Endothelial cell of umbilical vein (primary cell): ENCODE measurements around the gene IPO13. TPM values are rescaled to one million over a fixed set of nuclear protein-coding genes. Genes with fewer than 3 reads are reported as not detected.

Experiments used
- BruUV-seq: library from RNA; stranded (reverse); fragments of 400-500 nt; replicated peaks from 2 replicates; lab custom pipeline; 2021; lab: Mats Ljungman, UMichigan
- CTCF ChIA-PET: fragments of 300-600, 350-600 bp; sonication (Branson Sonifier 250); formaldehyde crosslinking; loops from one replicate; lab custom pipeline; 2021; ENCODE audit warnings: antibody characterized with exemption, inconsistent platforms; lab: Charles Lee
- POLR2A ChIA-PET: fragments of 300-600, 350-600 bp; sonication (Branson Sonifier 250); formaldehyde crosslinking; loops from one replicate; lab custom pipeline; 2021; ENCODE audit warnings: antibody characterized with exemption, inconsistent platforms; lab: Charles Lee
- DNase-seq: peaks from one replicate; pipeline ENCODE4 v3.0.0-alpha.2; 2011; ENCODE audit warnings: low read depth, low spot score
- FAIRE-seq: peaks from 2 replicates; lab custom pipeline; 2011; peaks lifted over from hg19 to GRCh38; lab: Jason Lieb, UNC
- H2AFZ ChIP-seq: 2 replicates; pipeline ENCODE4 v1.6.0; 2012; ENCODE audit warnings: low read depth, low read length, control low read depth, inconsistent platforms
- H3K27ac ChIP-seq: 2 replicates; pipeline ENCODE4 v1.5.1; 2011; ENCODE audit warnings: low read depth, mild to moderate bottlenecking, control low read depth, low read length, moderate library complexity; ENCODE audit not compliant: insufficient read depth
- H3K27me3 ChIP-seq, 2 experiments: 2 replicates each; pipeline versions ENCODE4 v1.6.0 to v1.6.1; 2011; ENCODE audit warnings: low read length in 2 of 2, mixed read lengths in 1 of 2; ENCODE audit not compliant: control insufficient read depth in 2 of 2, insufficient read depth in 2 of 2
- H3K36me3 ChIP-seq, 2 experiments: 2 replicates in 1 of 2; 3 replicates in 1 of 2; pipeline ENCODE4 v1.5.1; 2011; ENCODE audit warnings: low read length in 2 of 2, mild to moderate bottlenecking in 1 of 2, moderate library complexity in 1 of 2; ENCODE audit not compliant: control insufficient read depth in 2 of 2, insufficient read depth in 2 of 2; ENCODE audit errors: extremely low read depth in 1 of 2
- H3K4me1 ChIP-seq: 3 replicates; pipeline ENCODE4 v1.5.1; 2011; ENCODE audit warnings: mild to moderate bottlenecking, low read length; ENCODE audit not compliant: control insufficient read depth, insufficient read depth; ENCODE audit errors: extremely low read depth
- H3K4me2 ChIP-seq: 2 replicates; pipeline ENCODE4 v1.6.1; 2011; ENCODE audit warnings: low read length, control low read depth, mixed read lengths; ENCODE audit not compliant: insufficient read depth
- H3K4me3 ChIP-seq, 3 experiments: fragments of 200-600 bp in 1 of 3; sonication (generic), shearing (Covaris generic) in 1 of 3; replicated peaks in 1 of 3; 2 replicates each; pipeline ENCODE4 v1.5.1; 2011 to 2016; ENCODE audit warnings: control low read depth in 3 of 3, low read length in 3 of 3, mild to moderate bottlenecking in 2 of 3, inconsistent platforms in 1 of 3, low read depth in 1 of 3, moderate library complexity in 1 of 3; ENCODE audit not compliant: insufficient read depth in 1 of 3
- H3K79me2 ChIP-seq: 2 replicates; pipeline ENCODE4 v1.6.0; 2012; ENCODE audit warnings: low read length, inconsistent platforms; ENCODE audit not compliant: control insufficient read depth, insufficient read depth
- H3K9ac ChIP-seq: replicated peaks from 2 replicates; pipeline ENCODE3; 2011; ENCODE audit warnings: low read length, control low read depth; ENCODE audit not compliant: insufficient read depth; ENCODE audit errors: extremely low read depth
- H3K9me1 ChIP-seq: replicated peaks from 3 replicates; pipeline ENCODE4 v1.6.0; 2011; ENCODE audit warnings: mild to moderate bottlenecking, low read length; ENCODE audit not compliant: control insufficient read depth, insufficient read depth; ENCODE audit errors: extremely low read depth
- H3K9me3 ChIP-seq: replicated peaks from 2 replicates; pipeline ENCODE4 v1.5.1; 2012; ENCODE audit warnings: low read length, inconsistent platforms; ENCODE audit not compliant: control insufficient read depth, insufficient read depth
- H4K20me1 ChIP-seq: replicated peaks from 2 replicates; pipeline ENCODE3; 2011; ENCODE audit warnings: mild to moderate bottlenecking, low read length; ENCODE audit not compliant: control insufficient read depth, insufficient read depth; ENCODE audit errors: extremely low read depth
- EZH2 ChIP-seq: IDR thresholded peaks from 2 replicates; pipeline ENCODE4 v1.6.1; 2012; ENCODE audit warnings: borderline replicate concordance, low read depth, mild to moderate bottlenecking, moderate library complexity, low read length, inconsistent platforms; ENCODE audit not compliant: severe bottlenecking
- FOS ChIP-seq: IDR thresholded peaks from 2 replicates; pipeline ENCODE4 v1.6.1; 2011; ENCODE audit warnings: mild to moderate bottlenecking, low read length, moderate library complexity, borderline replicate concordance; ENCODE audit not compliant: insufficient read depth
- GATA2 ChIP-seq: IDR thresholded peaks from 2 replicates; pipeline ENCODE4 v1.7.0; 2011; ENCODE audit warnings: low read depth, mild to moderate bottlenecking, moderate library complexity, mixed read lengths, low read length; ENCODE audit not compliant: insufficient read length, insufficient read depth
- JUN ChIP-seq: IDR thresholded peaks from 2 replicates; pipeline ENCODE4 v1.6.1; 2011; ENCODE audit warnings: borderline replicate concordance, low read depth; ENCODE audit not compliant: insufficient read length, insufficient read depth
- MYC ChIP-seq: IDR thresholded peaks from one replicate; pipeline ENCODE4 v1.6.1; 2011; ENCODE audit warnings: mild to moderate bottlenecking, low read depth, low read length
- POLR2A ChIP-seq: IDR thresholded peaks from 2 replicates; pipeline ENCODE4 v1.6.1; 2012; ENCODE audit warnings: low read depth, mild to moderate bottlenecking, control low read depth, low read length
- POLR2AphosphoS5 ChIP-seq: IDR thresholded peaks from 2 replicates; pipeline ENCODE4 v1.6.1; 2012; ENCODE audit warnings: low read depth, mild to moderate bottlenecking, control low read depth, low read length, moderate library complexity; ENCODE audit not compliant: insufficient read depth
- dilution Hi-C: fragments of 300-500 bp; cut with MboI; formaldehyde crosslinking; loops from one replicate; pipeline ENCODE4 v1.15.0; 2019; ENCODE audit warnings: low sequenced_read_pairs; ENCODE audit not compliant: extremely low pct_ligation_motif_present
- intact Hi-C: fragments of 100-400 bp; cut with micrococcal nuclease; formaldehyde crosslinking; loops from one replicate; pipeline ENCODE4 v1.10.0; 2022
- polyA plus RNA-seq, 4 experiments: library from polyadenylated mRNA; depleted of rRNA in 3 of 4; stranded (reverse) in 3 of 4; unstranded in 1 of 4; fragments of >200 nt; gene quantifications; 2 replicates each; pipeline versions ENCODE4 v1.2.1 to v1.2.3, GENCODE V29; 2011 to 2012; ENCODE audit warnings: missing spikeins in 1 of 4
- total RNA-seq: library from RNA; stranded (reverse); gene quantifications from 2 replicates; pipeline ENCODE4 v1.2.3, GENCODE V29; 2021
- TF ChIP-seq, protein P1 (sequence below), 2 donors: IDR thresholded peaks; 1 replicate in 1 of 2; 2 replicates in 1 of 2; pipeline ENCODE4 v1.5.1; 2011; ENCODE audit warnings: low read length in 2 of 2, mild to moderate bottlenecking in 2 of 2, moderate library complexity in 2 of 2, control low read depth in 1 of 2, inconsistent platforms in 1 of 2, low read depth in 1 of 2; ENCODE audit not compliant: insufficient read depth in 1 of 2; ENCODE audit errors: extremely low read depth in 1 of 2
- TF ChIP-seq, protein P2 (sequence below): IDR thresholded peaks from 2 replicates; pipeline ENCODE4 v1.6.1; 2011; ENCODE audit not compliant: insufficient read depth, insufficient read length

Gene IPO13
- total and polyA plus RNA-seq, 2 donors (not counting 3 experiments of a cell fraction or from before 2014, with no cell fraction given), result 28.9 to 29.3 TPM

- Histone ChIP-seq H2AFZ (no peak overlapping the region), H3K27ac (no peak overlapping the region), H3K4me3 (no peak overlapping the region), H3K27me3 (no peaks in the 10 kb centered on the region), H3K4me2 (no peak overlapping the region), H3K36me3 (peaks cover 0 to 10% of the 10 kb centered on the region in 2 experiments), H3K79me2 (no peaks in the 10 kb centered on the region), H3K4me1 (peaks cover 6% of the 10 kb centered on the region), H3K9me1 (no peaks in the 10 kb centered on the region), H3K9ac (no peak overlapping the region), H4K20me1 (no peaks in the 10 kb centered on the region), H3K9me3 (no peaks in the 10 kb centered on the region)
- ChIA-PET POLR2A (no interaction called here), CTCF (interaction anchor here (1.3 to 1.8 kb wide), 4 partner anchors 11 to 224 kb away, joined by 3 to 8 read pairs (median 6); no protein-coding TSS in a partner anchor)
- FAIRE-seq (no peak), DNase-seq (no peak)
- BruUV-seq, result no TSS peak
- dilution Hi-C loops, result no loop called here
- no peak for TF ChIP-seq POLR2AphosphoS5
- TF ChIP-seq, protein P1, sequence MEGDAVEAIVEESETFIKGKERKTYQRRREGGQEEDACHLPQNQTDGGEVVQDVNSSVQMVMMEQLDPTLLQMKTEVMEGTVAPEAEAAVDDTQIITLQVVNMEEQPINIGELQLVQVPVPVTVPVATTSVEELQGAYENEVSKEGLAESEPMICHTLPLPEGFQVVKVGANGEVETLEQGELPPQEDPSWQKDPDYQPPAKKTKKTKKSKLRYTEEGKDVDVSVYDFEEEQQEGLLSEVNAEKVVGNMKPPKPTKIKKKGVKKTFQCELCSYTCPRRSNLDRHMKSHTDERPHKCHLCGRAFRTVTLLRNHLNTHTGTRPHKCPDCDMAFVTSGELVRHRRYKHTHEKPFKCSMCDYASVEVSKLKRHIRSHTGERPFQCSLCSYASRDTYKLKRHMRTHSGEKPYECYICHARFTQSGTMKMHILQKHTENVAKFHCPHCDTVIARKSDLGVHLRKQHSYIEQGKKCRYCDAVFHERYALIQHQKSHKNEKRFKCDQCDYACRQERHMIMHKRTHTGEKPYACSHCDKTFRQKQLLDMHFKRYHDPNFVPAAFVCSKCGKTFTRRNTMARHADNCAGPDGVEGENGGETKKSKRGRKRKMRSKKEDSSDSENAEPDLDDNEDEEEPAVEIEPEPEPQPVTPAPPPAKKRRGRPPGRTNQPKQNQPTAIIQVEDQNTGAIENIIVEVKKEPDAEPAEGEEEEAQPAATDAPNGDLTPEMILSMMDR (IDR thresholded peaks at IDR 0.05; ENCODE audit: extremely low read depth in 1 of 2, insufficient read depth in 1 of 2, low read depth in 1 of 2, low read length in 2 of 2), result no peak
- no peak for TF ChIP-seq EZH2
- TF ChIP-seq, protein P2, sequence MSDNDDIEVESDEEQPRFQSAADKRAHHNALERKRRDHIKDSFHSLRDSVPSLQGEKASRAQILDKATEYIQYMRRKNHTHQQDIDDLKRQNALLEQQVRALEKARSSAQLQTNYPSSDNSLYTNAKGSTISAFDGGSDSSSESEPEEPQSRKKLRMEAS, result no peak
- no peak for TF ChIP-seq JUN
- TF ChIP-seq MYC, result no peak
- TF ChIP-seq FOS, result no peak
- TF ChIP-seq GATA2, result no peak
- TF ChIP-seq POLR2A, result no peak
- intact Hi-C loops, result no loop called here
Measured at GRCh38 chr1:43987159-43987902, 40.6 kb downstream of the IPO13 start.
